ENCODE results near the gene GYPC. TPM values are rescaled to one million over a fixed set of nuclear protein-coding genes. Genes with fewer than 3 reads are reported as not detected.
"Not testable (repeated sequence)": the region's sequence is repeated elsewhere in the genome, so short reads cannot be mapped to it uniquely, and the experiment has no call there.

Gene GYPC
- total RNA-seq, 1 experiment from 2014 or later = 28.1 TPM

DNA sequence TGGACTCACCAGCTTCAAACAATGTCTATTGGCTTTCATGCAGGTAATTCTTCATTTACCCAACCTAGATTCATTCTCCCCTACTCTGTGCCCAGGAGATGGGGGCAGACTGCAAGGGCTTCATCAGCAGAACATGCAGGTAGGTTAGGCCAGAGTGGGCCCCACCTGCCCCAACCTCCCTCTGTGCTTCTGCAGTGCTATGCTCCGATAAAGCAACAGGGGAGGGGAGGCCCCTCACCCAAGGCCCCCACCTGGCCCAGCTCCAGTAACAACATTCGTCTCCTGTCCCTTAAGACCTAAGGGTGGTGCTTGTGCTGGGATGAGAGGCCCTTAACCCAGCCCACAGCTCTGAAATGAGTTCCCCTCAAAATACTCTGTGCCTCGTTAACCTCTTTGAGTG lies 16.7 kb upstream of the GYPC start:
- H3K27me3 Mint-ChIP-seq (ENCODE audit: low read depth) = no peaks in the 10 kb centered on the region; the same call in 1 of the 2 replicates
- peaks cover 14% of the 10 kb centered on the region for H3K4me1 Mint-ChIP-seq
- DNase-seq (ENCODE audit: low spot score) (no peak), ATAC-seq (no peak)
- H3K4me3 Mint-ChIP-seq = no peak overlapping the region
- H3K9me3 Mint-ChIP-seq = no peaks in the 10 kb centered on the region
- POLR2A ChIA-PET = no interaction called here
- no peak overlapping the region for H3K27ac Mint-ChIP-seq
- CTCF ChIA-PET = interaction anchor here (1.6 kb wide), 1 partner anchor 111 kb away, joined by 4 read pairs; no protein-coding TSS in a partner anchor
- TF ChIP-seq ERG (CRISPR knock-in tag; IDR thresholded peaks at IDR 0.05) = no peak
- TF ChIP-seq ZNF425 (CRISPR knock-in tag; conservative IDR thresholded peaks at IDR 0.05) = no peak
- TF ChIP-seq ZBTB21 (CRISPR knock-in tag; IDR thresholded peaks at IDR 0.05; ENCODE audit: borderline replicate concordance) = no peak
- no peak for TF ChIP-seq JAZF1 (CRISPR knock-in tag; IDR thresholded peaks at IDR 0.05)
- no peak for TF ChIP-seq ZNF121 (CRISPR knock-in tag; IDR thresholded peaks at IDR 0.05)
- TF ChIP-seq GABPB1 (CRISPR knock-in tag; IDR thresholded peaks at IDR 0.05) = no peak
- no peak for TF ChIP-seq ZNF317 (CRISPR knock-in tag; IDR thresholded peaks at IDR 0.05; ENCODE audit: borderline replicate concordance, low read depth)
- no peak for TF ChIP-seq PRRX2 (CRISPR knock-in tag; IDR thresholded peaks at IDR 0.05)
- no peak for TF ChIP-seq ZNF219 (CRISPR knock-in tag; IDR thresholded peaks at IDR 0.05; ENCODE audit: borderline replicate concordance)
- TF ChIP-seq, protein P1, sequence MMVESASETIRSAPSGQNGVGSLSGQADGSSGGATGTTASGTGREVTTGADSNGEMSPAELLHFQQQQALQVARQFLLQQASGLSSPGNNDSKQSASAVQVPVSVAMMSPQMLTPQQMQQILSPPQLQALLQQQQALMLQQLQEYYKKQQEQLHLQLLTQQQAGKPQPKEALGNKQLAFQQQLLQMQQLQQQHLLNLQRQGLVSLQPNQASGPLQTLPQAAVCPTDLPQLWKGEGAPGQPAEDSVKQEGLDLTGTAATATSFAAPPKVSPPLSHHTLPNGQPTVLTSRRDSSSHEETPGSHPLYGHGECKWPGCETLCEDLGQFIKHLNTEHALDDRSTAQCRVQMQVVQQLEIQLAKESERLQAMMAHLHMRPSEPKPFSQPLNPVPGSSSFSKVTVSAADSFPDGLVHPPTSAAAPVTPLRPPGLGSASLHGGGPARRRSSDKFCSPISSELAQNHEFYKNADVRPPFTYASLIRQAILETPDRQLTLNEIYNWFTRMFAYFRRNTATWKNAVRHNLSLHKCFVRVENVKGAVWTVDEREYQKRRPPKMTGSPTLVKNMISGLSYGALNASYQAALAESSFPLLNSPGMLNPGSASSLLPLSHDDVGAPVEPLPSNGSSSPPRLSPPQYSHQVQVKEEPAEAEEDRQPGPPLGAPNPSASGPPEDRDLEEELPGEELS (CRISPR knock-in tag; IDR thresholded peaks at IDR 0.05) = no peak
- TF ChIP-seq, protein P2, sequence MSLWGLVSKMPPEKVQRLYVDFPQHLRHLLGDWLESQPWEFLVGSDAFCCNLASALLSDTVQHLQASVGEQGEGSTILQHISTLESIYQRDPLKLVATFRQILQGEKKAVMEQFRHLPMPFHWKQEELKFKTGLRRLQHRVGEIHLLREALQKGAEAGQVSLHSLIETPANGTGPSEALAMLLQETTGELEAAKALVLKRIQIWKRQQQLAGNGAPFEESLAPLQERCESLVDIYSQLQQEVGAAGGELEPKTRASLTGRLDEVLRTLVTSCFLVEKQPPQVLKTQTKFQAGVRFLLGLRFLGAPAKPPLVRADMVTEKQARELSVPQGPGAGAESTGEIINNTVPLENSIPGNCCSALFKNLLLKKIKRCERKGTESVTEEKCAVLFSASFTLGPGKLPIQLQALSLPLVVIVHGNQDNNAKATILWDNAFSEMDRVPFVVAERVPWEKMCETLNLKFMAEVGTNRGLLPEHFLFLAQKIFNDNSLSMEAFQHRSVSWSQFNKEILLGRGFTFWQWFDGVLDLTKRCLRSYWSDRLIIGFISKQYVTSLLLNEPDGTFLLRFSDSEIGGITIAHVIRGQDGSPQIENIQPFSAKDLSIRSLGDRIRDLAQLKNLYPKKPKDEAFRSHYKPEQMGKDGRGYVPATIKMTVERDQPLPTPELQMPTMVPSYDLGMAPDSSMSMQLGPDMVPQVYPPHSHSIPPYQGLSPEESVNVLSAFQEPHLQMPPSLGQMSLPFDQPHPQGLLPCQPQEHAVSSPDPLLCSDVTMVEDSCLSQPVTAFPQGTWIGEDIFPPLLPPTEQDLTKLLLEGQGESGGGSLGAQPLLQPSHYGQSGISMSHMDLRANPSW (CRISPR knock-in tag; conservative IDR thresholded peaks at IDR 0.05; ENCODE audit: low read depth) = no peak
- no peak for TF ChIP-seq NFE2L1 (CRISPR knock-in tag; IDR thresholded peaks at IDR 0.05)
- TF ChIP-seq ELF4 (CRISPR knock-in tag; IDR thresholded peaks at IDR 0.05; ENCODE audit: low read depth) = no peak
- TF ChIP-seq EMX1 (CRISPR knock-in tag; IDR thresholded peaks at IDR 0.05) = no peak
- TF ChIP-seq, protein P3, sequence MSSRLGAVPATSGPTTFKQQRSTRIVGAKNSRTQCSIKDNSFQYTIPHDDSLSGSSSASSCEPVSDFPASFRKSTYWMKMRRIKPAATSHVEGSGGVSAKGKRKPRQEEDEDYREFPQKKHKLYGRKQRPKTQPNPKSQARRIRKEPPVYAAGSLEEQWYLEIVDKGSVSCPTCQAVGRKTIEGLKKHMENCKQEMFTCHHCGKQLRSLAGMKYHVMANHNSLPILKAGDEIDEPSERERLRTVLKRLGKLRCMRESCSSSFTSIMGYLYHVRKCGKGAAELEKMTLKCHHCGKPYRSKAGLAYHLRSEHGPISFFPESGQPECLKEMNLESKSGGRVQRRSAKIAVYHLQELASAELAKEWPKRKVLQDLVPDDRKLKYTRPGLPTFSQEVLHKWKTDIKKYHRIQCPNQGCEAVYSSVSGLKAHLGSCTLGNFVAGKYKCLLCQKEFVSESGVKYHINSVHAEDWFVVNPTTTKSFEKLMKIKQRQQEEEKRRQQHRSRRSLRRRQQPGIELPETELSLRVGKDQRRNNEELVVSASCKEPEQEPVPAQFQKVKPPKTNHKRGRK (CRISPR knock-in tag; IDR thresholded peaks at IDR 0.05; ENCODE audit: borderline replicate concordance) = no peak
- TF ChIP-seq FOXK1 (CRISPR knock-in tag; IDR thresholded peaks at IDR 0.05) = no peak
- TF ChIP-seq SOX15 (CRISPR knock-in tag; IDR thresholded peaks at IDR 0.05) = no peak
- no peaks in the 10 kb centered on the region for H3K36me3 Mint-ChIP-seq

DNA sequence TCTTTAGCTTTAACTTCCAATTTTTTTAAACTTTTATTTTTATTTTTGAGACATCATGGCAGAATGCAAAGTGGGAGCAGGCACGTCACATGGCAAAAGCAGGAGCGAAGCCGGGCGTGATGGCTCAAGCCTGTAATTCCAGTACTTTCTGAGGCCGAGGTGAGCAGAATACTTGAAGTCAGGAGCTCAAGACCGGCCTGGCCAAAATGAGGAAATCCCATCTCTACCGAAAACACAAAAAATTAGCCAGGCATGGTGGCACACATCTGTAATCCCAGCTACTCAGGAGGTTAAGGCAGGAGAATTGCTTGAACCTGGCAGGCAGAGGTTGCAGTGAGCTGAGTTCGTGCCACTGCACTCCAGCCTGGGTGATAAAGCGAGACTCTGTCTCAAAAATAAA lies 14.7 kb upstream of the GYPC start:
- ATAC-seq; DNase-seq (ENCODE audit: low spot score); H3K4me3 Mint-ChIP-seq; CTCF ChIA-PET; H3K27me3 Mint-ChIP-seq (ENCODE audit: low read depth); POLR2A ChIA-PET; H3K9me3 Mint-ChIP-seq; H3K27ac Mint-ChIP-seq; H3K36me3 Mint-ChIP-seq: not testable (repeated sequence)
- H3K4me1 Mint-ChIP-seq = peaks cover 20% of the 10 kb centered on the region
